ENCODE measurements around the gene GEMIN5.

- TF ChIP-seq, protein P1, sequence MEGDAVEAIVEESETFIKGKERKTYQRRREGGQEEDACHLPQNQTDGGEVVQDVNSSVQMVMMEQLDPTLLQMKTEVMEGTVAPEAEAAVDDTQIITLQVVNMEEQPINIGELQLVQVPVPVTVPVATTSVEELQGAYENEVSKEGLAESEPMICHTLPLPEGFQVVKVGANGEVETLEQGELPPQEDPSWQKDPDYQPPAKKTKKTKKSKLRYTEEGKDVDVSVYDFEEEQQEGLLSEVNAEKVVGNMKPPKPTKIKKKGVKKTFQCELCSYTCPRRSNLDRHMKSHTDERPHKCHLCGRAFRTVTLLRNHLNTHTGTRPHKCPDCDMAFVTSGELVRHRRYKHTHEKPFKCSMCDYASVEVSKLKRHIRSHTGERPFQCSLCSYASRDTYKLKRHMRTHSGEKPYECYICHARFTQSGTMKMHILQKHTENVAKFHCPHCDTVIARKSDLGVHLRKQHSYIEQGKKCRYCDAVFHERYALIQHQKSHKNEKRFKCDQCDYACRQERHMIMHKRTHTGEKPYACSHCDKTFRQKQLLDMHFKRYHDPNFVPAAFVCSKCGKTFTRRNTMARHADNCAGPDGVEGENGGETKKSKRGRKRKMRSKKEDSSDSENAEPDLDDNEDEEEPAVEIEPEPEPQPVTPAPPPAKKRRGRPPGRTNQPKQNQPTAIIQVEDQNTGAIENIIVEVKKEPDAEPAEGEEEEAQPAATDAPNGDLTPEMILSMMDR (conservative IDR thresholded peaks at IDR 0.05; ENCODE audit: low read depth, low read length): no peak
- TF ChIP-seq EZH2 (IDR thresholded peaks at IDR 0.05; ENCODE audit: borderline replicate concordance, low read depth, low read length, poor library complexity, severe bottlenecking): no peak
Observed at GRCh38 chr5:154916874-154917273, 21.1 kb downstream of the GEMIN5 start.
